Spleen (tissue), 7 donors: ENCODE results near the gene TYW1.
"Not testable (repeated sequence)": the region's sequence is repeated elsewhere in the genome, so short reads cannot be mapped to it uniquely, and the experiment has no call there.

Experiments
- POLR2A ChIP-seq, 3 donors: fragments of 450-650 bp; IDR thresholded peaks; one replicate each; pipeline ENCODE4 v1.5.1; 2017; ENCODE audit warnings: antibody characterized with exemption in 3 of 3, mild to moderate bottlenecking in 1 of 3
- TF ChIP-seq, protein P1 (sequence below), 11 experiments: fragments of 200-600 bp in 7 of 11; fragments of 450-650 bp in 4 of 11; sonication (generic) in 4 of 11; IDR thresholded peaks in 8 of 11; conservative IDR thresholded peaks in 3 of 11; 1 replicate in 7 of 11; 2 replicates in 4 of 11; pipeline versions ENCODE4 v1.4.0 to v1.8.0; 2016 to 2021; ENCODE audit warnings: antibody characterized with exemption in 11 of 11, inconsistent platforms in 4 of 11, mild to moderate bottlenecking in 1 of 11
- donor health status: DM: no; HTN: no; CAD: no; lungs with moderate emphysema.
- donor health status: DM: no; HTN: no; CAD: no.
- donor health status: DM: no; HTN: no; CAD: no.

GRCh38 chr7:67049908-67050307 is 53.3 kb downstream of the TYW1 start:
- TF ChIP-seq, protein P1, sequence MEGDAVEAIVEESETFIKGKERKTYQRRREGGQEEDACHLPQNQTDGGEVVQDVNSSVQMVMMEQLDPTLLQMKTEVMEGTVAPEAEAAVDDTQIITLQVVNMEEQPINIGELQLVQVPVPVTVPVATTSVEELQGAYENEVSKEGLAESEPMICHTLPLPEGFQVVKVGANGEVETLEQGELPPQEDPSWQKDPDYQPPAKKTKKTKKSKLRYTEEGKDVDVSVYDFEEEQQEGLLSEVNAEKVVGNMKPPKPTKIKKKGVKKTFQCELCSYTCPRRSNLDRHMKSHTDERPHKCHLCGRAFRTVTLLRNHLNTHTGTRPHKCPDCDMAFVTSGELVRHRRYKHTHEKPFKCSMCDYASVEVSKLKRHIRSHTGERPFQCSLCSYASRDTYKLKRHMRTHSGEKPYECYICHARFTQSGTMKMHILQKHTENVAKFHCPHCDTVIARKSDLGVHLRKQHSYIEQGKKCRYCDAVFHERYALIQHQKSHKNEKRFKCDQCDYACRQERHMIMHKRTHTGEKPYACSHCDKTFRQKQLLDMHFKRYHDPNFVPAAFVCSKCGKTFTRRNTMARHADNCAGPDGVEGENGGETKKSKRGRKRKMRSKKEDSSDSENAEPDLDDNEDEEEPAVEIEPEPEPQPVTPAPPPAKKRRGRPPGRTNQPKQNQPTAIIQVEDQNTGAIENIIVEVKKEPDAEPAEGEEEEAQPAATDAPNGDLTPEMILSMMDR (IDR thresholded peaks at IDR 0.05 in 8 of 11, conservative IDR thresholded peaks at IDR 0.05 in 3 of 11) = not testable (repeated sequence)
- not testable (repeated sequence) for TF ChIP-seq POLR2A (IDR thresholded peaks at IDR 0.05)
